Measurements from ENCODE around the gene WDR35. TPM values are rescaled to one million over a fixed set of nuclear protein-coding genes. Genes with fewer than 3 reads are reported as not detected.

Gene WDR35
- total and polyA plus RNA-seq, 2 donors from 2014 or later, result 6.0 to 21.2 TPM

GRCh38 chr2:19947184-19947940 is 42.5 kb downstream of the WDR35 start:
- FAIRE-seq (no peak), DNase-seq (no peak)
- H3K27me3 ChIP-seq (ENCODE audit: control insufficient read depth, insufficient read depth, low read length), result no peaks in the 10 kb centered on the region
- H3K9ac ChIP-seq (ENCODE audit: low read length in 3 of 3), result no peak overlapping the region
- no peak overlapping the region for H3K27ac ChIP-seq (ENCODE audit: low read depth in 2 of 2, low read length in 2 of 2)
- no peak overlapping the region for H3K4me3 ChIP-seq (ENCODE audit: low read length in 3 of 3)
- H3K4me1 ChIP-seq (ENCODE audit: control insufficient read depth in 2 of 3, insufficient read depth in 2 of 3, low read depth in 1 of 3, low read length in 3 of 3), result no peaks in the 10 kb centered on the region
- no peaks in the 10 kb centered on the region for H3K9me3 ChIP-seq (ENCODE audit: control insufficient read depth in 2 of 3, insufficient read depth in 1 of 3, low read length in 3 of 3)
- intact Hi-C loops (cut with DNase I), result no loop called here
- no peak for TF ChIP-seq CTCF (IDR thresholded peaks at IDR 0.05; ENCODE audit: borderline replicate concordance, extremely low read depth, insufficient read depth)
- peaks cover 0 to 5% (median 0%) of the 10 kb centered on the region in 3 donors for H3K36me3 ChIP-seq (ENCODE audit: control insufficient read depth in 2 of 3, insufficient read depth in 3 of 3, low read length in 3 of 3)

DNA sequence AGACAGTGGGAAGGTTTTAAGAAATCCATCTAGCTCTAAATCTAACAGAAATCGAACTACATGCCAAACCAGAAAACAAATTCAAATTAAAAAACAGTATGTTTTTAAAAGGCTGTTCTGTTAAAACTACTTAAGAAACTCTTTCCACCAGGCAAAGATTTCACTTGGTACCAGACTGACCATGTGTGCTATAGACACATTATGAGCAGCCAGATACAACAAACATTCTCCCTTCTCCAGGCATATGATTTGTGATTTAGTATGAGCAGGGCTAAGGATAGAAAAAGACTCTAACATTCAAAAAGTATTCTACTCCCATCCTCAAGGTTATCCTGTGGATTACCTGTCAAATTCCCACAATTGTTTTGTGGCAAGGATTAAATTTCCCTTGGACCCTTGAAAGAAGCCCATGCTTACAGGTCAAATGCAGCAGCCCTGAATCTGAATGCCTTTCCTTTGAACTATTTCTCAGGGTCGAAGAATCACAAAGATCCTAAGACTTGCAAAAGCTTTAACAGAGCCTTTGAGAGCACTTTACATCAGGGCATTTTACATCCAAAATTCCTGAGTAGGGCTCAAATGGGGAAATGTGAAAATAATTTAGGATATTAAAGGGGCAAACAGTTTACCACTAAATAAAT is 45.6 kb downstream of the WDR35 start:
- no peak for TF ChIP-seq CTCF (IDR thresholded peaks at IDR 0.05; ENCODE audit: borderline replicate concordance, extremely low read depth, insufficient read depth)
- Histone ChIP-seq H3K4me3 (ENCODE audit: low read length in 3 of 3) (no peak overlapping the region), H3K27ac (ENCODE audit: low read depth in 2 of 2, low read length in 2 of 2) (no peak overlapping the region), H3K36me3 (ENCODE audit: control insufficient read depth in 2 of 3, insufficient read depth in 3 of 3, low read length in 3 of 3) (peaks cover 0 to 5% (median 0%) of the 10 kb centered on the region in 3 donors), H3K9ac (ENCODE audit: low read length in 3 of 3) (no peak overlapping the region), H3K4me1 (ENCODE audit: control insufficient read depth in 2 of 3, insufficient read depth in 2 of 3, low read depth in 1 of 3, low read length in 3 of 3) (no peaks in the 10 kb centered on the region), H3K27me3 (ENCODE audit: control insufficient read depth, insufficient read depth, low read length) (no peaks in the 10 kb centered on the region), H3K9me3 (ENCODE audit: control insufficient read depth in 2 of 3, insufficient read depth in 1 of 3, low read length in 3 of 3) (no peaks in the 10 kb centered on the region)
- intact Hi-C loops (cut with DNase I), result no loop called here
- DNase-seq (no peak), FAIRE-seq (no peak)

- intact Hi-C loops (cut with DNase I), result no loop called here
- FAIRE-seq, result no peak
- Histone ChIP-seq H3K9ac (ENCODE audit: low read length in 3 of 3) (no peak overlapping the region), H3K4me3 (ENCODE audit: low read length in 3 of 3) (no peak overlapping the region), H3K36me3 (ENCODE audit: control insufficient read depth in 2 of 3, insufficient read depth in 3 of 3, low read length in 3 of 3) (peaks cover 0 to 2% (median 0%) of the 10 kb centered on the region in 3 donors), H3K9me3 (ENCODE audit: control insufficient read depth in 2 of 3, insufficient read depth in 1 of 3, low read length in 3 of 3) (no peaks in the 10 kb centered on the region), H3K27me3 (ENCODE audit: control insufficient read depth, insufficient read depth, low read length) (no peaks in the 10 kb centered on the region), H3K27ac (ENCODE audit: low read depth in 2 of 2, low read length in 2 of 2) (no peak overlapping the region), H3K4me1 (ENCODE audit: control insufficient read depth in 2 of 3, insufficient read depth in 2 of 3, low read depth in 1 of 3, low read length in 3 of 3) (no peaks in the 10 kb centered on the region)
- DNase-seq, result no peak
- TF ChIP-seq CTCF (IDR thresholded peaks at IDR 0.05; ENCODE audit: borderline replicate concordance, extremely low read depth, insufficient read depth), result no peak
Measured at GRCh38 chr2:19943189-19943588, 46.7 kb downstream of the WDR35 start.
